Central memory CD8-positive, alpha-beta T cell (primary cell): ENCODE data around the gene NAPSA.
A peak's percentile ranks its signal among the peaks of the same experiment; 100 is the strongest.
"Not testable (repeated sequence)": the region's sequence is repeated elsewhere in the genome, so short reads cannot be mapped to it uniquely, and the experiment has no call there.

Experiments used
- ATAC-seq: fragments of 150-1000 bp; cut with Tn5 transposase; replicated peaks from 2 replicates; pipeline ENCODE4 v1.10.0; 2022; ENCODE audit warnings: mild to moderate bottlenecking, moderate FRiP score, moderate number of reproducible peaks; ENCODE audit not compliant: poor library complexity, severe bottlenecking; ENCODE audit errors: extremely low read depth
- DNase-seq, 2 donors: peaks; one replicate each; pipeline ENCODE4 v3.0.0; 2021; ENCODE audit warnings: low spot score in 2 of 2
- H3K27ac Mint-ChIP-seq: one replicate; pipeline ENCODE4 v1.8.0; 2022; ENCODE audit warnings: low read depth, mild to moderate bottlenecking, moderate library complexity, mixed read lengths
- H3K27me3 Mint-ChIP-seq: one replicate; pipeline ENCODE4 v1.8.0; 2022; ENCODE audit warnings: mixed read lengths
- H3K36me3 Mint-ChIP-seq: one replicate; pipeline ENCODE4 v1.8.0; 2022; ENCODE audit warnings: mild to moderate bottlenecking, moderate library complexity, mixed read lengths; ENCODE audit not compliant: insufficient read depth
- H3K4me1 Mint-ChIP-seq: one replicate; pipeline ENCODE4 v1.8.0; 2022; ENCODE audit warnings: mixed read lengths
- H3K4me3 Mint-ChIP-seq: one replicate; pipeline ENCODE4 v1.8.0; 2022; ENCODE audit warnings: mild to moderate bottlenecking, moderate library complexity, mixed read lengths
- H3K9me3 Mint-ChIP-seq: one replicate; pipeline ENCODE4 v1.8.0; 2022; ENCODE audit warnings: mixed read lengths

Gene NAPSA

DNA sequence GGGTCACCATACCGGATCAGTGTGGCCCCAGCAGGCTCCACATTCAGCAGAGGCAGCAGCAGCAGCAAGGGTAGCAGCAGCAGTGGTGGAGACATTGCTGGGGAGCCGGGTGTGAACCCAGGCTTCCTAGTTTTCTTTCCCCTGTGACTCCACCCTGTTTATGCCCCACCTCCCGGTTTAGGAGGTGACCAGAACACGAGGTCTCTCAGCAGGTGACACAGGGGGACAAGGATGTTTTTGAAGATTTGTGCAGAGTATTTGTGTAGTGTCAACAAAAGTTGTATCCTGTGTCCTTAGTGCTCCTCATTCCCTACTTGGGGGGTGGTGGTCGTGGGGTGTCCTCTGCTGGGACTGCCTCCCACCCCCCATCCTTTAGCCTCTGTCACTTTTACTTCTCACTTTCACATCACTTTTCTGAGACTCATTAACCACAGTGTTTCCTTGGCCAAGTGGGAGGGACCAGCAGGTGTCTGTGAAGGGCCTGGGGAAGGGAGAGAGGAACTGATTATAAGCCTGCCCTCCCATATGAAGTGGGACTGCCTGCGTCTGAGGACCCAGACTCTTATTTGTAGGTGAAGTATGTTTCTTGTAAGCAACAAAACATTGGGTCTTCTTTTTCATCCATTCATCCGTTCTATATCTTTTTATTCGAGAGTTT, 20.6 kb downstream of the NAPSA start:
- H3K27ac Mint-ChIP-seq = no peak overlapping the region
- peaks cover 15% of the 10 kb centered on the region for H3K4me1 Mint-ChIP-seq
- H3K9me3 Mint-ChIP-seq = no peaks in the 10 kb centered on the region
- DNase-seq (no peak), ATAC-seq (peak; percentile 52)
- peaks cover 10% of the 10 kb centered on the region for H3K27me3 Mint-ChIP-seq
- H3K4me3 Mint-ChIP-seq = no peak overlapping the region
- H3K36me3 Mint-ChIP-seq = peaks cover 2% of the 10 kb centered on the region

DNA sequence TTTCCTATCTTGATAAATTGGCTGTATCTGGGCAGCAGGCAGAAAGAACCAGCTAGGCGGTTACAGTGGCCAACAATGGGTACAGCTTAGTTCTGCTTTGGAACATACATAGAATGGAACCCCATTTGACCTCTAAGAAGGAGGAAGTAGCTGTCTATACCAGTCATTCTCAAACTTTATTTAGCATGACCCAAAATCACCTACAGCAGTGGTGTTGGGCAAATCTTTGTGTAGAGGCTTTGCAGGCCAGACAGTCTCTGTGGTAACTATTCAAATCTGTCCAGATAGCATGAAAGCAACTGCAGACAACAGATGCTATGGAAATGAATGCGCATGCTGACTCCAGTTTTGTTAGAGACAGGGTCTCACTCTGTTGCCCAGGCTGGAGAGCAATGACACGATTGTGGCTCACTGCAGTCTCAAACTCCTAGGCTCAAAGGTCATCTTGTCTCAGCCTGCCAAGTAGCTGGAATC, 24.3 kb downstream of the NAPSA start:
- Mint-ChIP-seq H3K4me3 (no peak overlapping the region), H3K4me1 (peaks cover 5% of the 10 kb centered on the region), H3K27ac (no peak overlapping the region), H3K36me3 (peaks cover 4% of the 10 kb centered on the region), H3K27me3 (peaks cover 22% of the 10 kb centered on the region), H3K9me3 (no peaks in the 10 kb centered on the region)
- DNase-seq = no peak
- ATAC-seq = peak; percentile 14

DNA sequence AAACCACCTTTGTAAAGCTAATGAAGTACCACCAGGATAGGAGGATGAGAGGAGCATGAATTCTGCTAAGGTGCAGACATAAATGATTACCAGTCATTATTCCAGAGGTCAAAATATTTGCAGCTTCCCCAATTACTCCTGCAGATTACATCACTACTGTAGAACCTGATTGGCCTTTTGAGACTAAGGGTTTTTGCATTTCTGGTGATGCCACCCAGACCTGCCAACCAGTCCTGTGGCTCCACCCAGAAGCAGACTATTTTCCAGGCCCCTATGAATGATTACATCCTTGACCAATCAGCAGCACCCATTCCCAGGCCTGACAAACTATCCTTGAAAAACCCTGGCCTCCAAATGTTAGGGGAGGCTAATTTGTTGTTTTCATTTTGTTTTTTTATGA, 25.1 kb downstream of the NAPSA start:
- ATAC-seq (no peak), DNase-seq (no peak)
- Mint-ChIP-seq H3K9me3 (no peaks in the 10 kb centered on the region), H3K27me3 (peaks cover 30% of the 10 kb centered on the region), H3K36me3 (peaks cover 7% of the 10 kb centered on the region), H3K4me1 (peaks cover 9% of the 10 kb centered on the region), H3K27ac (no peak overlapping the region), H3K4me3 (no peak overlapping the region)

DNA sequence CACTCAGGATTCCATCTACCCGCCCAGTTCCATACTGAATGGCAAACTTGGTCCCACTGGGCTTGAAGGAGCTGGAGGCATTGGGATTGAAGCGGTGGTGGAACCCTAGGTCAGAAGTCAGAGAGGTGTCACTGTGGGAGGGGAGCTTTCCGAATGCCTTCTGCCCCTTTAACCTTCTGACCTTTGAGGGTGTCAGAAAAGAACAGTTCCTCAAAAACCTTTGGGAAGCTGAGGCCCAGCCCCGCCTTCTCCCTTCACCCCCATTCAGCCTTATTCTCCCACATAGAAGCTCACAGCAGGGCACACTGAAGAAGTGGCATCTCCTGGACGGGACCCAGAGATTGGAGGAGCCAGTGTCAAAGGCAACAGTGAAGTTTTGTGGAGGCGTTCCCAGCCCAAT, 28.4 kb downstream of the NAPSA start:
- H3K27ac Mint-ChIP-seq, H3K4me3 Mint-ChIP-seq, ATAC-seq, H3K9me3 Mint-ChIP-seq, DNase-seq: not testable (repeated sequence)
- Mint-ChIP-seq H3K27me3 (peaks cover 45% of the 10 kb centered on the region), H3K36me3 (peaks cover 21% of the 10 kb centered on the region), H3K4me1 (peaks cover 26% of the 10 kb centered on the region)

DNA sequence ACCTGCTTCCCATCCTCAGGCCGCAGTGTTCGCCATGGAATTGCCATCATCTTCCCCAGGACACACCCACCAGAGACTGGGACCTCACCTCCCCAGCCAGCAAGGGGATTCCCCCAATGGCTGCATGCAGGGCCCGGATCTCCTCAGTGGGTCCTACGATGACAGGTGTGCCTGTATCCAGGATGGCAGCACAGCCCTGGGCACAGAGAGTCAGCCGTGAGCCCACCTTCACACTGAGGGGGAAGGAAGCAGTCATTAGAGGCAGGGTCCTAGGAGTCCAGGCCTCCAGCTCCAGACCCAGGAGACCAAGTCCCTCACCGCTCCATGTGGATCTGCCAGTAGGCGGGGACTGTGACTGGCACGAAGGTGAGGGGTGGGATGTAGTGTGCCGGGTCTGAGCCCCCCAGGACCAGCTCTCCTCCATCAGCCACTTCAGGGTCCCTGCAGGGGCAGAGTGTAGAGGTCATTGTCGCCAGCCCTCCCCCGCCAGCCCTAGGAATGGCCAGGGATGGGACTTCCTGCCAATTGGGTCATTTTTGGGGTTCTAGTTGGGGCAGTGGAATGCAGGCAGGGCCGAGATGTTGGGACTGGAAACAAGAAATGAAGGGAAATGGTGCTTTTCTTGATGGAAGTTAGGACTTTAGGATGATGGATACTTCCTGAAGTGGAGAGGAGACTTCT, 30.6 kb downstream of the NAPSA start:
- peaks cover 46% of the 10 kb centered on the region for H3K4me1 Mint-ChIP-seq

DNA sequence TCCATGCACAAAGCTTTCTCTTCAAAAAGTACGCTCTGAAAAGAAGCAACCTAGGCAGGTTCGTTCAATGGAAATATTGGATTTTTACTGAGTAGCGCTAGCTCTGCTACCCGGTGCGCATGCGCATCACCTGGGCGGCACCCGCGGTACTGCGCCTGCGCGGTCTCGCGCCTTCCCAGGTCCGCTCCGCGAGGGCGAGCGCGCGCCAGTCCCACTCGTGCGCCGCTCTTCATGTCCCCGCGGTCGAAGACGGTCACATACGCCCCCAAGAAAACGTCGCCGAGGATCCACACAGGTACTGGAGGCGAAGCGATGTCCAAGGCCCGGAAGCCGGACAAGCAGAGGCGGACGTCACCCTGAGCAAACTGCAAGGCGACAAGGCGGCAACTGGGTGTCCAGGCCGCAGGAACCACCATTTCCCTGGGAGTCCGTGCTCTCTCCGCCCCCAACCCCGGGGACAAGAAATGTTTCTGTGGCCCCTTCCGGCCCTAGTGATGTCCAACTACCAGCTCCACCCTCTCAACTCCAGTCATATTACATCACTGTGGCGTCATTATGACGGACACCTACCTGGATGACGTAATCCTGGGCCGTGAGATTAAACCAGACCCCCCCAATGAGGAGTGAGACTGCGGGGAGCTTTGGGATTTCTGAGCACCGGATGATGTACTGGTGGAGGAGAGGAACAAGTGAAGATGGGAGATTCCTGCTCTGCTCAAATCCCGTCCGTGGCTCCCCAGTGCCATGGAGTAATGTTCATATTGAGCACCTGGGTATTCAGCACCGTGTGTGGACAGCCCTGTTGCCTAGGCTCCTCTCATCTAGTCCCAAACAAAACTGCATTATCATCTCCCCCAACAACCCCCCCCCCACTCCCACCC, 31.5 kb downstream of the NAPSA start:
- peak; percentile 17 for ATAC-seq
- H3K4me1 Mint-ChIP-seq = peaks cover 53% of the 10 kb centered on the region
- peak overlapping the region; percentile 91 for H3K27ac Mint-ChIP-seq

More for the DNA sequence above, 30.6 kb downstream of the NAPSA start:
- Mint-ChIP-seq H3K9me3 (peaks cover under 1% of the 10 kb centered on the region), H3K36me3 (peaks cover 29% of the 10 kb centered on the region), H3K27ac (peak overlapping the region; percentile 83), H3K4me3 (peak overlapping the region; percentile 84), H3K27me3 (peaks cover 67% of the 10 kb centered on the region)
- no peak for DNase-seq
- ATAC-seq = no peak

DNA sequence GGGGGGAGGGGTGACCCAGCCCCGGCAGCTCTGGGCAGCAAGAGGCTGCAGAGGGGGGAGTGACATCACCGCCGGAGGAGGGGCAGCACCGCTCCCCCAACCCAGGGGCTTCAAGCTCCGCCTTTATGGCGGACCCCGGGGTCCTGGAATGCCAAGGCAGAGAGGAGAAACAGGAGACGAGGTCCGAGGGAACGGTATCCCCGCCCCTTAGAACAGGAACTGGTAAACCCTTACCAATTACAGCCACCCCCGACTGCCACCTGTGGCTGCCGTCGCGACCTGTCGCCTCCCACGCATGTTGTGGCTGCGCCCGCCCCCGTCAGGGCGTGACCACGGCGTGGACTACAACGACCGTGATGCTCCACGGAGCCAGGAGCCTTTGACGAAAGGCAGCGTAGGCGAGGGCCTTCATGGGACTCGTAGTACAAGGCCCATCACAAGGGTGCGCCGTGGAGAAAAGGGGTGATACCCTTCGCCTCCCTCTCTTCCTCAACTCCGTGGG, 32.2 kb downstream of the NAPSA start:
- H3K36me3 Mint-ChIP-seq = peaks cover 35% of the 10 kb centered on the region
- ATAC-seq (peak; percentile 76), DNase-seq (peak in 1 of 2 donors; percentile 81)
- peak overlapping the region; percentile 91 for H3K27ac Mint-ChIP-seq
- H3K27me3 Mint-ChIP-seq = peaks cover 76% of the 10 kb centered on the region
- peaks cover 7% of the 10 kb centered on the region for H3K9me3 Mint-ChIP-seq
- H3K4me1 Mint-ChIP-seq = peaks cover 53% of the 10 kb centered on the region
- peak overlapping the region; percentile 84 for H3K4me3 Mint-ChIP-seq

More for the DNA sequence above, 31.5 kb downstream of the NAPSA start:
- H3K27me3 Mint-ChIP-seq = peaks cover 76% of the 10 kb centered on the region
- H3K4me3 Mint-ChIP-seq = peak overlapping the region; percentile 84
- peak in 1 of 2 donors; percentile 79 for DNase-seq
- H3K36me3 Mint-ChIP-seq = peaks cover 35% of the 10 kb centered on the region
- peaks cover 7% of the 10 kb centered on the region for H3K9me3 Mint-ChIP-seq

DNA sequence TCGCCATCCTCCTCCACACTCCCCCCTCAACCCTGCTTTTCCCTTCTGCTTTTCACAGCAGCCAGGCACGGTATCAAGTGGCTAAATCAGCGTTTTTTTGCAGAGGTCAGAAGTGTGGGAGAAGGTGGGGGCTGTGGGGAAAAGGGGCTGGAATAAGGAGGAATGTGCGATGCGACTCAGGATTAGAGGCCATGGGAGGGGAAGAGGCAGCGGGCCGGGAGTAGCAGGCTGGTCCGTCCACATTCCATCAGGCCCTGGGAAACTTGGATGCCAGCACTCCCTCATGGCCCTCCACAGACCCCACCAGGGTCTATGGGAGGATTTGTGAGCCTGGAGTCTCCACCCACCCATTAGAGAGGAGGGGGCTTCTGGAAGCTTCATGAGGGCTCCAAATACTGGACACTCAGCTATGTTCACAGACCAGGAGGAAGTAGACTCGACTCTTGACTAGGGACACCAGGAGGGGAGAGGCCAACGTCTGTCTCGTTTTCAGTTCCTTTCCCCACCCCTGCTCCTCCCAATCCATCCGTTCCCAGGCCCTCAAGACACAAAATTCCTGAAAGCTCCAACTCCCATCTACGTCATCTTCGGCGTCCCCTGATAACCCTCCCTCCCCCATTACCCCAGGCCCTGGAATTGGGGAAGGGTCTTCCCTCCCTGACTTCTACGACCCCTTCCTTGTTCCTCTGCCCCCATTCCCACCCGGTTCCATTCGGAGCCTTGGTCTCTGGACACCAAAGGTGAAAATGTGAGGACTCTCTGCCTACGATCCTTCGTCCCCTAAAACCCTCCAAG, 33.0 kb downstream of the NAPSA start:
- no peak for DNase-seq
- no peak overlapping the region for H3K27ac Mint-ChIP-seq
- H3K27me3 Mint-ChIP-seq = peaks cover 81% of the 10 kb centered on the region
- ATAC-seq = no peak
- H3K9me3 Mint-ChIP-seq = peaks cover 7% of the 10 kb centered on the region
- peaks cover 37% of the 10 kb centered on the region for H3K36me3 Mint-ChIP-seq
- peaks cover 58% of the 10 kb centered on the region for H3K4me1 Mint-ChIP-seq
- peak overlapping the region; percentile 47 for H3K4me3 Mint-ChIP-seq

DNA sequence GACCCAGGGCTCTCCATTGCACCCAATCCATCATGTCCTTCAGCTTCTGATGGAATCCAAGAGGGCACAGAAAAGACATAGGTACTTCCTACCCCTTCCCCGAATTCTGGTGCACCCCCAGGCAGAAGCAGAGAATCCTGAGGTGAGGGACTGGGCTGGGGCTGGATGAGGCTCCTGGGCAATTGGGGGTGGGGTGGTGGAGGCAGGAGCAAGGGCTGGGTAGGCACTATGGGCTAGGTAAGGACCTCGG, 33.5 kb downstream of the NAPSA start:
- no peak for DNase-seq
- H3K9me3 Mint-ChIP-seq = peaks cover 7% of the 10 kb centered on the region
- peaks cover 63% of the 10 kb centered on the region for H3K4me1 Mint-ChIP-seq
- H3K27me3 Mint-ChIP-seq = peaks cover 81% of the 10 kb centered on the region
- no peak overlapping the region for H3K27ac Mint-ChIP-seq
- no peak for ATAC-seq
- peak overlapping the region; percentile 47 for H3K4me3 Mint-ChIP-seq
- H3K36me3 Mint-ChIP-seq = peaks cover 34% of the 10 kb centered on the region

DNA sequence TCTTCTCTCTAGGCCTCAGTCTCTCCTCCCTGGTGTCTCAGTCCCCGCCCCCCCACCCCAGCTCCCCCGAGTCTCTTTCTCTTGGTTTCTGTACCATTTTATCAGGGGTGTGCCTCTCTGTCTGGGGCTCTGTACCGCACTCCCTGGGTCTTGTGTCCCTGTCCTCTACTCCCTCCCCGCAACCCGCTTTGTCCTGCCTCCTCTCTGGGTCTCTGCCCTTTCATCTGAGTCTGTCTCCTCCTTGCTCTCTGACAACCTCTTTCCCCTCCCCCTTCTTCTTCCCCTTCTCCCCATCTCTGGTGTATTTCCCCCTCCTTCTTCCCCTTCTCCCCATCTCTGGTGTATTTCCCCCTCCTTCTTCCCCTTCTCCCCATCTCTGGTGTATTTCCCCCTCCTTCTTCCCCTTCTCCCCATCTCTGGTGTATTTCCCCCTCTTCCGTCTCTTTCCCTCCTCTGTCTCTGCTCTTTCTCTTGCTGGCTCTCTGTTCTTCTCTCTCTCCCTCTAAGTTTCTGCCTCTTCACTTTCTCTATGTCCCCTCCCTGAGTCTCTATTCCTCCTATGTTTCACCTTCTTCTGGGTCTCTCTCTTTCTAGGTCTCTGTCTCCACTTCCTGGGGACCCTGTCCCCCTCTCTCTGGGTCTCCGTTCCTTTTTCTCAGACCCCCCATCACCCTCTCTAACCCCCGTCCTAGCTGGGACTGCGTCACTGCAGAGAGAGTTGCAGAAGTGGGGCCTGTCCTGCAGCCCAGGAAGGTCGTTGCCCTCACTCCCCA, 34.0 kb downstream of the NAPSA start:
- peaks cover 68% of the 10 kb centered on the region for H3K4me1 Mint-ChIP-seq
- H3K36me3 Mint-ChIP-seq = peaks cover 34% of the 10 kb centered on the region
- DNase-seq (no peak), ATAC-seq (no peak)
- H3K4me3 Mint-ChIP-seq = peak overlapping the region; percentile 47
- peaks cover 7% of the 10 kb centered on the region for H3K9me3 Mint-ChIP-seq
- no peak overlapping the region for H3K27ac Mint-ChIP-seq
- peaks cover 83% of the 10 kb centered on the region for H3K27me3 Mint-ChIP-seq

DNA sequence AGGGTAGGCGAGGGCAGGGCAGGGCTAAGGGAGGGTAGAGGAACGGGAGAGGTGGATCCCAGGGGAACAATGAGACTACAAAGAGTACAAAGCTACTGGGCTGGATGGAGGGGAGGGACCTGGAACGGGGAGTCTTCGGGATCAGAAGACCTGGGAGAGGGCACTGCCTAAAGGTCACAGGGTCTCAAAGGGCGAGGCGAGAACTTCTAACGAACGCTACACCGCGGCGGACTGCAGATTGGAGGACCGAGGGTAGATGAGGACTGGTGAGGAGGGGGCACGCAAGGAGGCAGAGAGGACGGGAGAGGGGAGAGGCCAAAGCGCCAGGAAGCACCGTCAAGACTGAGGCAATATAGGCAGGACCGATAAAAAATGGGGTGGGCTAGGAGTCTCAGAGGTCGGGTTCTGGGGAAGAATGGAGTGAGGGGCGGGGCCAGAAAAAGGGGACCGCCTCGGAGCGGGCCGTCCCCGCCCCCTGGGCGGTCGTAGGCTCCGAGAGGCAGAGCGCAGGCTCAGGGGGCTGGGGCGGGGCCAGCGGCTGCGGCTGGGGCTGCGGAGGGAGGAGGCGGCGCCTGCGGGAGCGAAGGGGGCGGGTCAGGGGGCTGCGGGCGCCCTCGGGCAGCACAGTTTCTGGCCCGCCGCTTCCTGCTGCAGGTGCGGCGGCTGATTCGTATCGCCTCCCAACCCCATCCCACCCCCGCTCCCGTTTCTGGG, 34.9 kb downstream of the NAPSA start:
- peaks cover 68% of the 10 kb centered on the region for H3K4me1 Mint-ChIP-seq
- peaks cover 79% of the 10 kb centered on the region for H3K27me3 Mint-ChIP-seq
- peak overlapping the region; percentile 47 for H3K4me3 Mint-ChIP-seq
- peak overlapping the region; percentile 80 for H3K27ac Mint-ChIP-seq
- DNase-seq (peak; percentile 65), ATAC-seq (peak; percentile 45)
- peaks cover 30% of the 10 kb centered on the region for H3K36me3 Mint-ChIP-seq
- H3K9me3 Mint-ChIP-seq = peaks cover 7% of the 10 kb centered on the region
